ENCODE measurements around the gene VSIR.

DNA sequence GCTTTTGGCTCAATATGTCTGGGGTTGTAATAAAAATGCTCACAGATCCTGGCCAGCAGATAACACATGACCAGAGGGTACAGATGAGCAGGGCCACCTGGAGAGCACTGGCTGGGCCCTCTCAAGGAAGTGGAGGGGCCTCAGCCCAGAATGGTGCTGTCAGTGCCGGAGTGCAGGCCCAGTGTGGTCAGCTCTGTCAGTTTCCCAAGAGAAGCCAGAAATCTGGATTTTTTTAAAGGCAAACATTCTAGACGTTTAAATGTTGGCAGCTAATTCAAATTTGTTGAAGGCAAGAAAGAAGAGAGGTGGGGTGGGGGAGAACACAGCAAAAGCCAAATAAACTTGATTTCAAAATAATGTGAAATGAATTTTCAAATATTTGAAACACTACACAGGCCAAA is 55.8 kb downstream of the VSIR start:
- no peak for TF ChIP-seq POLR2A (IDR thresholded peaks at IDR 0.05; ENCODE audit: low read depth)
- TF ChIP-seq, protein P1, sequence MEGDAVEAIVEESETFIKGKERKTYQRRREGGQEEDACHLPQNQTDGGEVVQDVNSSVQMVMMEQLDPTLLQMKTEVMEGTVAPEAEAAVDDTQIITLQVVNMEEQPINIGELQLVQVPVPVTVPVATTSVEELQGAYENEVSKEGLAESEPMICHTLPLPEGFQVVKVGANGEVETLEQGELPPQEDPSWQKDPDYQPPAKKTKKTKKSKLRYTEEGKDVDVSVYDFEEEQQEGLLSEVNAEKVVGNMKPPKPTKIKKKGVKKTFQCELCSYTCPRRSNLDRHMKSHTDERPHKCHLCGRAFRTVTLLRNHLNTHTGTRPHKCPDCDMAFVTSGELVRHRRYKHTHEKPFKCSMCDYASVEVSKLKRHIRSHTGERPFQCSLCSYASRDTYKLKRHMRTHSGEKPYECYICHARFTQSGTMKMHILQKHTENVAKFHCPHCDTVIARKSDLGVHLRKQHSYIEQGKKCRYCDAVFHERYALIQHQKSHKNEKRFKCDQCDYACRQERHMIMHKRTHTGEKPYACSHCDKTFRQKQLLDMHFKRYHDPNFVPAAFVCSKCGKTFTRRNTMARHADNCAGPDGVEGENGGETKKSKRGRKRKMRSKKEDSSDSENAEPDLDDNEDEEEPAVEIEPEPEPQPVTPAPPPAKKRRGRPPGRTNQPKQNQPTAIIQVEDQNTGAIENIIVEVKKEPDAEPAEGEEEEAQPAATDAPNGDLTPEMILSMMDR (IDR thresholded peaks at IDR 0.05), result no peak
- TF ChIP-seq POLR2AphosphoS5 (IDR thresholded peaks at IDR 0.05), result peak in 1 of 2 donors; percentile 7
- no peak for TF ChIP-seq EP300 (IDR thresholded peaks at IDR 0.05)
